GM18505 (cell line): Measurements from ENCODE around the gene PCNA.

Experiments used
- ATAC-seq: cut with Tn5 transposase; IDR thresholded peaks from one replicate; pipeline ENCODE4 v1.9.1; 2021; ENCODE audit not compliant: unreplicated experiment
- POLR2A ChIP-seq: IDR thresholded peaks from 4 replicates; pipeline ENCODE4 v1.6.1; 2011; ENCODE audit warnings: borderline replicate concordance; ENCODE audit not compliant: insufficient read depth, insufficient read length; ENCODE audit errors: extremely low read depth

The PCNA gene

DNA sequence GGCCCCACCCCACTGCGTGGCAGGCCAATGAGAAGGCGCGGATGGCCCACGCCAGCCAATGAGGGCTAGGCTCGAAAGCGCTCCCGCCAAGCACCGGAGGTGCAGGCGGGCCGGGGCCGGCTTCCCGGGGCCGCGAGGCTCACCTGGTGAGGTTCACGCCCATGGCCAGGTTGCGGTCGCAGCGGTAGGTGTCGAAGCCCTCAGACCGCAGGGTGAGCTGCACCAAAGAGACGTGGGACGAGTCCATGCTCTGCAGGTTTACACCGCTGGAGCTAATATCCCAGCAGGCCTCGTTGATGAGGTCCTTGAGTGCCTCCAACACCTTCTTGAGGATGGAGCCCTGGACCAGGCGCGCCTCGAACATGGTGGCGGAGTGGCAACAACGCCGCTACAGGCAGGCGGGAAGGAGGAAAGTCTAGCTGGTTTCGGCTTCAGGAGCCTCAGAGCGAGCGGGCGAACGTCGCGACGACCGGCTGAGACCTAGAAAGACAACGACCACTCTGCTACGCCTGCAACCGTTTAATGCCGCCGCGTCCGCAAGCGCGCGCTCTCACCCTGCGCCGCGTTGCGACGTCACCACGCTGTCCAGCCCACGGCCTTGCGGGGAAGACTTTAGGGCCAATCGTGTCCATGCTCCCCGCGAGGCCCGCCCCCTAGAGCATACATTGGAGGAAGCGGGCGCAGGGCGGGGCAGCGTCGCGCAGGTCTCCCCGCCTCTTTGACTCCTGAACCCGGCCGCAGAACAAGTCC lies at the start of gene PCNA:
TSS of gene PCNA (minus strand) at position 524 of the 750 bp plus-strand sequence. CDS start at position 364, 160 bp downstream.
- TF ChIP-seq POLR2A = peak; percentile 98
- ATAC-seq = peak; percentile 94

DNA sequence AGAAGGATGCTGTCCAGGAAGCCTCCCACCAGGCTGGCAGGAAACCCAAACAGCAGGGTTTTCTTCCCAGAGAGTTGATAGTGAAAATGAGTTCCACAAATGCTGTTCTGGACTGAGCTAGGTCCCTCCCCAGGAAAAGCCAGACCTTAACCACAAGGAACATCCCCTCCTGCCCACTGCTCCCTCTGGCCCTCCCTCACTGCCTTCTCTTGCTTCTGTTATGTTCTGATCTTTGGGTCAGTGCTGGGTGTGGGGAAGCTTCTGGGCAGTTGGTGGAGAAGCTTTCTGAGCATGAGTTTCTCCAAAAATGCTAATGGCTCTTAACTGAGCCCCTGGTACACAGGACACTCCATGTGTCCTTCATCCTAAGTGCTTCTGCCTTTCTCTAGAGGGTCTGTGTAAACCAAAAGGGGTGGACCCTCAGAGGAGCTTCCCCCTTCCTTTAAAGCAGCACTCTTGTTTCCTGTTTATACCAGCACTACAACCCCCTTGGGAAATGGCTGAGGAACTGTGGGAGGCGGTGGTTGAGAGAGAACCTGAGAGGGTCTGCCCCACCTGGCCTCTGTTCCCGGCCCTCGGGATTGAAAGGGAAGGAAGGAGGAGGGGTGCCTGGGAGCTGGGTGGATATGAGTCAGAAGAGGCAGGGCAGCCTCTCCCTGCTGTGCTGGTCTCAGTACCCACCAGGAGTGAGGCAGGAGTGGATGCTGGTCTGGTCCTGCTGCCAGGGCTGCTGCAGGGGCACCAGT lies 49.1 kb upstream of the PCNA start:
- TF ChIP-seq POLR2A = no peak

DNA sequence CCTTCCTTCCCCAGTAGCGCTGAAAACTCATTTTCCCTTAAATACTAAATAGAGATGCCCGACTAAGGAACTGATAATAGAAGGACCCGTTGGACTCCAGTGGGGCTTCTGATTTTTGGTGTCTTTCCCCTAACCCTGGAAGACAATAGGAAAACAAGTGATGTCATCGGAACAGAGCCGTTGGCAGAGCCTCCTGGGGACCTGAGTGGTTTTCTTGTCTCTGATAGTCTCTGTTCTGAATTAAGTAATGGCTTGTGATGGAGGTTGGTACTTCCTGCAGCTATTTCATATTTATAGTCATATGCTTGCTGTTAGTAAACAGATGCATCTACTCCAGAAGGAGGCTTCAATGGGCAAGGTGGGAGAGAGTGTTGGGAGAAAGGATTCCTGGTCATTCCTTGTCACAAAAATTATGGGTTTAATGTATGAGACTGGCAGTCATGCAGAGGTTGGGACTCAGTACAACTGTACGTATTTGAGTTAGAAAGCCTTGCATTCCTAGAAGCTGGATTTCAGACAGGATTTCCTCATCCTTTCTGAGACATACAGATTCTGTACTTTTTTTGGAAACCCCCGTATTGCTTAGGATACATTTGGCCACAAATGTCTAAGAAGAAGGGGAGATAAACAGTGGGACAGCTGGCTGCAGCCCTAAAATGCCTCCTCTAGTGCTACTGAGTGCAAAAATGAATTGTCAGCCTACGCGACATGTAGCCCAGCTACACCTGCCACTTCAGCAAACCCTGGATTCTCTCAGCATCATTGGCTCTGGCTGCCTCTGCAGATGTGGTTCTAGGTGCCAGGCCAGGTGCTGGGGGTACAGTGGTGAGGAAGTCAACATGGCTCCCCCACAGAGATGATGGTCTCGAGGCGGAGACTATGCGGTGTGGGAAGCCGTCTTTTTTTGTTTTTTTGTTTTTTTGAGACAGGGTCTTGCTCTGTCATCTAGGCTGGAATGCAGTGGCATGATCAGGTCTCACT lies 45.2 kb upstream of the PCNA start:
- no peak for TF ChIP-seq POLR2A
- no peak for ATAC-seq

More for the DNA sequence above, 49.1 kb upstream of the PCNA start:
- no peak for ATAC-seq

- ATAC-seq = no peak
- TF ChIP-seq POLR2A = no peak
These were observed 41.9 kb upstream of the PCNA start for GRCh38 chr20:5161536-5162164.

DNA sequence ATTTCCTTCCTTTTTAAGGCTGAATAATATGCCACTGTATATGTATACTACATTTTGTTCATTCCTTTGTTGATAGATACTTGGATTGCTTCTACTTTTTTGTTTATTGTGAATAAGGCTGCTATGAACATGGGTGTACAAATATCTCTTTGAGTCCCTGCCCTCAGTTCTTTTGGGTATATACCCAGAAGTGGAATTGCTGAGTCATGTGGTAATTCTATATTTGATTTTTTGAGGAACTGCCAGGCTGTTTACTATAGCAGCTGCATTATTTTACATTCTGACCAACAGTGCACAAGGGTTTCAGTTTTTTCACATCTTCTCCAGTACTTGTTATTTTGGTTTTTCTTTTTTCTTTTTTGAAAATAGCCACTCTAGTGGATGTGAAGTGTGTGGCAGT lies 41.1 kb upstream of the PCNA start:
- no peak for ATAC-seq
- no peak for TF ChIP-seq POLR2A

GRCh38 chr20:5159928-5160327 lies 40.2 kb upstream of the PCNA start:
- no peak for TF ChIP-seq POLR2A
- ATAC-seq = no peak

DNA sequence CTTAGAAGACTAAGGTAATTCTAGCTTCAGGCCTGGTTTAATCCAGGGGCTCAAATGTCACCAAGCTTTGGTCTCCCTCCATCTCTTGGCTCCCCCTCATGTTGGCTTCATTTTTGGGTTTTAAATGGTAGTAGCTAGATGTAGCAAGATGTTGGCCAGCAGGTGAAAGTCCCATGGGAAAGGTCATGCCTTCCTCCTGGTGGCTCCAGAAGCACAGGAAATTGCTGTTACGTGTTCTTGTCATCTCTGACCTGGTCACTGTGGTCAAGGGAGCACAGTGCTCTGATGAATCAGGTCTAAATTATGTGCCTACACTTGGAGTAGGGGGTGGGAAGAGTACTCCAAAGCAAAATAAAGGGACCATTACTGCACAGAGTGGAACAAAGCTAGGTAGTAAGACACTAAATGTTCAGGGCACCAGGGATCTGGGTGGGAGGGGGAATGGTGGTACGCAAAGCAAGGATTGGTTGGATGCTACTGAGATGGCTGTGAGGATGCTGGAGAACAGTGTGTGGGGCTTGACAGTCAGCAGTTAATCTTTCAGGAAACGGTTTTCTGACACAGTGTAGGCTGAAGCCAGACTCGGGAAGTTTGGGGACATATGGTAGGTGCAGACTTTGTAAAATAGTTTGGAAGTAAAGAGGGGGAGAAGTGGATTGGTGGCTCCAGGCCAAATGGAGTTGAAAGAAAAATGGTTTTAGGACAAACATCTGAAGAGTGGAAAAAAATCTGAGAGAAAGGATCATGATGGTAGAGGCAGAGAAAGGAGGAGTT lies 37.1 kb upstream of the PCNA start:
- TF ChIP-seq POLR2A = no peak
- no peak for ATAC-seq

GRCh38 chr20:5155404-5155803 lies 35.6 kb upstream of the PCNA start:
- ATAC-seq = no peak
- TF ChIP-seq POLR2A = no peak

DNA sequence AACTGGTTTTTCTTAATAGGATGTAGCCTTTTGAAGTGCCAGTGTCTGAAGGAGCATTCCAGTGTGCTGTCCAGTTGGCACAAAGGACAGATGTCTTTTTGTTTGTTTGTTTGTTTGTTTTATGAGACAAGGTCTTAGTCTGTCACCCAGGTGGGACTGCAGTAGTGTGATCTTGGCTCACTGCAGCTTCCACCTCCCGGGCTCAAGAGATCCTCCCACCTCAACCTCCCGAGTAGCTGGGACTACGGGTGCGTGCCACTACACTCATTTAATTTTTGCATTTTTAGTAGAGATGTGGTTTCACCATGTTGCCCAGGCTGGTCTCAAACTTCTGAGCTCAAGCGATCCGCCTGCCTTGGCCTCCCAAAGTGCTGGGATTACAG lies 34.8 kb upstream of the PCNA start:
- no peak for ATAC-seq

DNA sequence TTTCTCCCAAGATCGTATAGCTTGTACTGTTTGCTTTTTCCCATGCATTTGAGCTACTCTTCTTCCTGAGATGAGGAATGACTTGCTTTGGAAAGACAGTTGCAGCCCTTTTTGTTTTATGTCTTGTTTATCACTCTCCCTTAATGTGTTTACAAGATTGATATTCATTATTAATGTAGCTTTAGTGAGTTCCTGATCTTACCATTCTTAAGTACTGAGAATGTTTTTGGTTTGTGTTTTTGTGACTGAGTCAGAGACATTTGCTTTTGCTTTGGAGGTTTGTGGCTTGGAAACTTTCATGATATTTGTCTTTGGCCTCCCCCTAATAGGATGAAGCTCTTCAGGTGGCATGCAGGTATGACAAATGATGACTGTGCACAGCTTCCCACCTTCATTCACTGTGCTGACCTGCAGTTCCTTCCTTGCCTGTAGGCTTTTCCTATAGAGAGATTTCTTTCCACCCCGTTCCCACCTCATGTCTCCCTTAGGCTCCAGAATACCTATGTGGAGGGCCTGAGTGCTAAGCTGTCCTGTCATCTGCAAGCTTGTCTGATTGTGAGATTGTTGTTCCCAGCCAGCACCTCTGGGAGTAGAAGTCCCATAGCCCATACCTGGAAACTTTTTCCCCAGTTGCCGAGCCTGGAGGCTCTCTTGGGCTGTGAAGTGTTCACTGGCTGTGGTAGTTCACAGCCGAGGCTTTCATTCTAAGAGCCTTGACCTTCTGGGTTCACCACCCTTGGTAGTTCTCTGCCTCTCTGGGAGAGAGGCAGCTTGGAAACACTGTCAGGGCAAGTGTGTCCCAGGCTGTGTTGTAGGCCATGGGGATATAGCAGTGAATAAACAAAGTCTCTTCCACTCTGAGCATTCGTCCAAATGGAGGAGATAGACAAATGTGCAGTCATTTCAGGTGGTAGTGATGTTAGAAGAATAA lies 34.1 kb upstream of the PCNA start:
- no peak for TF ChIP-seq POLR2A
- no peak for ATAC-seq

More for the DNA sequence above, 34.8 kb upstream of the PCNA start:
- no peak for TF ChIP-seq POLR2A

GRCh38 chr20:5153152-5153467 lies 33.4 kb upstream of the PCNA start:
- ATAC-seq = no peak
- no peak for TF ChIP-seq POLR2A
